Osteoblast (primary cell): ENCODE results near the gene UBTD1. TPM values are rescaled to one million over a fixed set of nuclear protein-coding genes. Genes with fewer than 3 reads are reported as not detected.
"Not testable (repeated sequence)": the region's sequence is repeated elsewhere in the genome, so short reads cannot be mapped to it uniquely, and the experiment has no call there.

ENCODE experiments used
- DNase-seq: peaks from one replicate; pipeline ENCODE4 v3.0.0; 2011; ENCODE audit warnings: low spot score, mixed read lengths; ENCODE audit not compliant: insufficient read length; ENCODE audit errors: missing footprints
- H2AFZ ChIP-seq: 2 replicates; pipeline ENCODE4 v1.6.0; 2011; ENCODE audit warnings: mild to moderate bottlenecking, low read length
- H3K27ac ChIP-seq: 2 replicates; pipeline ENCODE4 v1.5.1; 2011; ENCODE audit warnings: mild to moderate bottlenecking, low read depth, low read length, moderate library complexity
- H3K27me3 ChIP-seq: 2 replicates; pipeline ENCODE4 v1.6.0; 2012; ENCODE audit warnings: mild to moderate bottlenecking, control low read depth, inconsistent platforms, low read length, moderate library complexity; ENCODE audit not compliant: insufficient read depth
- H3K36me3 ChIP-seq: 2 replicates; pipeline ENCODE4 v1.5.1; 2011; ENCODE audit warnings: mild to moderate bottlenecking, low read length, control low read depth, moderate library complexity; ENCODE audit not compliant: insufficient read depth
- H3K4me1 ChIP-seq: 2 replicates; pipeline ENCODE4 v1.5.1; 2011; ENCODE audit warnings: mild to moderate bottlenecking, low read length, control low read depth, moderate library complexity; ENCODE audit not compliant: insufficient read depth
- H3K4me2 ChIP-seq: 2 replicates; pipeline ENCODE4 v1.6.0; 2011; ENCODE audit warnings: mild to moderate bottlenecking, low read length; ENCODE audit not compliant: insufficient read depth
- H3K4me3 ChIP-seq: fragments of 200-600 bp; sonication (generic); 3 replicates; pipeline ENCODE4 v1.5.1; 2012; ENCODE audit warnings: mild to moderate bottlenecking, low read length, inconsistent platforms; ENCODE audit not compliant: insufficient read depth
- H3K79me2 ChIP-seq: 2 replicates; pipeline ENCODE4 v1.6.0; 2012; ENCODE audit warnings: mild to moderate bottlenecking, low read length, control low read depth, inconsistent platforms; ENCODE audit not compliant: insufficient read depth
- H3K9me3 ChIP-seq: 2 replicates; pipeline ENCODE4 v1.5.1; 2011; ENCODE audit warnings: low read depth, low read length, control low read depth
- H4K20me1 ChIP-seq: 2 replicates; pipeline ENCODE4 v1.6.0; 2012; ENCODE audit warnings: mild to moderate bottlenecking, low read length, control low read depth; ENCODE audit not compliant: insufficient read depth
- total RNA-seq: library from RNA; depleted of rRNA; stranded (reverse); fragments of >200 nt; gene quantifications from 2 replicates; pipeline ENCODE4 v1.2.3, GENCODE V29; 2012
- TF ChIP-seq, protein P1 (sequence below): IDR thresholded peaks from 2 replicates; pipeline ENCODE4 v1.5.1; 2011; ENCODE audit warnings: mild to moderate bottlenecking, low read depth, low read length, moderate library complexity; ENCODE audit errors: extremely low read depth

UBTD1 gene
- total RNA-seq, 1 donor, result 29.0 TPM

DNA sequence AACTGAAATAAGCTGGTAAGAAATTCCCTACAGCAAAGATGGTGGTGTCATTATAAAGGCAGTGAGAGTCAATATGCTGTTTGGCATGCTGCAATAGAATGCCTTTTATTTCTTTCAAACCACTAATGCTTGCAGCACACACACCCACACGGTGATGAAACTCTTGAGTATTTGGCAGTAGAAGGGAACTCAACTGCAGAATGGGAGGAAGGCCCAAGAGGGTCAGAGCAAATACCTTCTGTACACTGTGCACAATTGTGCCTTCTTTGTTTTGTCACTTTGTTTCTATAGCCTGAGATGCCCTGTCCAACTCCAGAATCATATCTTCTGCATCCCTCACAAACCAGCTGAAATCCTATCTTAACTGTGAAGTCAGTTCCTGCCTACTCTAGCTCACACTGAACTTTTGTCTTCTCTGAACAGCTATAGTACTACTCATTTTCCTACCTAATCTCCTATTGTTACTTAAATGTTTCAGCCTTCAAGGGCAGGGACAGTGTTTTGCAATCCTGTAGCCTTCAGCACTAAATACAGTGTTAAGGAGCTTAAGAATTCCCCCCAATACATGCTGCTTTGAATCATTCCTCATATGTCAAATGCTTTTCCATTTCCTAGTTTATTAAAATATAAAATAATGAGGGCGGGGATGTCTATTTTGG lies 22.7 kb upstream of the UBTD1 start:
- Histone ChIP-seq H3K27ac (peak overlapping the region; percentile 50), H3K9me3 (no peaks in the 10 kb centered on the region), H3K79me2 (peaks cover 23% of the 10 kb centered on the region), H3K4me3 (no peak overlapping the region), H3K4me1 (peaks cover 15% of the 10 kb centered on the region), H2AFZ (no peak overlapping the region), H3K4me2 (peak overlapping the region; percentile 25), H3K36me3 (peaks cover 84% of the 10 kb centered on the region), H3K27me3 (no peaks in the 10 kb centered on the region), H4K20me1 (peaks cover 8% of the 10 kb centered on the region)
- DNase-seq, result no peak
- TF ChIP-seq, protein P1, sequence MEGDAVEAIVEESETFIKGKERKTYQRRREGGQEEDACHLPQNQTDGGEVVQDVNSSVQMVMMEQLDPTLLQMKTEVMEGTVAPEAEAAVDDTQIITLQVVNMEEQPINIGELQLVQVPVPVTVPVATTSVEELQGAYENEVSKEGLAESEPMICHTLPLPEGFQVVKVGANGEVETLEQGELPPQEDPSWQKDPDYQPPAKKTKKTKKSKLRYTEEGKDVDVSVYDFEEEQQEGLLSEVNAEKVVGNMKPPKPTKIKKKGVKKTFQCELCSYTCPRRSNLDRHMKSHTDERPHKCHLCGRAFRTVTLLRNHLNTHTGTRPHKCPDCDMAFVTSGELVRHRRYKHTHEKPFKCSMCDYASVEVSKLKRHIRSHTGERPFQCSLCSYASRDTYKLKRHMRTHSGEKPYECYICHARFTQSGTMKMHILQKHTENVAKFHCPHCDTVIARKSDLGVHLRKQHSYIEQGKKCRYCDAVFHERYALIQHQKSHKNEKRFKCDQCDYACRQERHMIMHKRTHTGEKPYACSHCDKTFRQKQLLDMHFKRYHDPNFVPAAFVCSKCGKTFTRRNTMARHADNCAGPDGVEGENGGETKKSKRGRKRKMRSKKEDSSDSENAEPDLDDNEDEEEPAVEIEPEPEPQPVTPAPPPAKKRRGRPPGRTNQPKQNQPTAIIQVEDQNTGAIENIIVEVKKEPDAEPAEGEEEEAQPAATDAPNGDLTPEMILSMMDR, result no peak

DNA sequence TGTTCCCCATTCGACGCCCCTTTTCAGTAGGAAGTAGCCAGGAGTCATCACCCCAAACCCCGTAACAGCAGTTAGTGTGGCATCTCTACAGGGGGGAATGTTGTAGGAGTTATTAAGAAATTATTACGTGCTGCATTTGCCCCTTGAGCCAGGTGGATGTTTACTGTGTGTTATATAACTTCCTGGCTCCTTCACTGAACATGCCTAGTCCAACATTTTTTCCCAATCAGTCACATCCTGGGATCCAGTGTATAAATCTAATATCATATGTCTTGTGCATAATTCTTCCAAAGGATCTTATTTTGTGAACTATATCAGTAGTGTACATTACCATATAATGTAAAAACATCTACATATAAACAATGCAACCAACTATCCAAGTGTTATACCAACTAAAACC lies 19.3 kb upstream of the UBTD1 start:
- not testable (repeated sequence) for H3K27me3 ChIP-seq, H3K9me3 ChIP-seq, H2AFZ ChIP-seq, H3K27ac ChIP-seq, H3K4me3 ChIP-seq, DNase-seq, H3K4me2 ChIP-seq
- Histone ChIP-seq H4K20me1 (peaks cover 11% of the 10 kb centered on the region), H3K36me3 (peaks cover 67% of the 10 kb centered on the region), H3K79me2 (peaks cover 50% of the 10 kb centered on the region), H3K4me1 (peaks cover 18% of the 10 kb centered on the region)

DNA sequence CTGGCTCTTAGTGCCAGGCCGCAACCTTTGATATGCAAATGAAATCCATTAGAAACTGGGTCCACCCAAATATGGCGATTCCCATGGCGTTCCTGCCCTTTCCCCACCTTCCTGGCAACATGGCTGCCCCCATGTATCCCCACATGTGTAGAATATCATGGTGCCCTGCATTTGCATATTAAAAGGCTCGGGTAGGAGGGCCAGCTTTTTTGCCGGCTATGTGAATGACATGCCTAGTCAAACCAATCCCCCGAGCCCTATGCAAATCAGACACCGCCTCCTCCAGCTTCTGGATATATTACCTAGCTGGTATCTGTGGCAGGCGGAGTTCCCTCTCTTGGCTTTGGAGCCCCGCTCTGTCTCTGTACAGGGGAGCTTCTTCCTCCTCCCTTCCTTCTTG lies 18.8 kb upstream of the UBTD1 start:
- H4K20me1 ChIP-seq, result peaks cover 11% of the 10 kb centered on the region
- peaks cover 18% of the 10 kb centered on the region for H3K4me1 ChIP-seq
- no peak overlapping the region for H2AFZ ChIP-seq
- peaks cover 67% of the 10 kb centered on the region for H3K36me3 ChIP-seq
- TF ChIP-seq, protein P1, result no peak
- no peak overlapping the region for H3K4me2 ChIP-seq
- H3K4me3 ChIP-seq, result no peak overlapping the region
- peaks cover 55% of the 10 kb centered on the region for H3K79me2 ChIP-seq
- no peak overlapping the region for H3K27ac ChIP-seq
- no peaks in the 10 kb centered on the region for H3K27me3 ChIP-seq
- no peak for DNase-seq
- H3K9me3 ChIP-seq, result no peaks in the 10 kb centered on the region

DNA sequence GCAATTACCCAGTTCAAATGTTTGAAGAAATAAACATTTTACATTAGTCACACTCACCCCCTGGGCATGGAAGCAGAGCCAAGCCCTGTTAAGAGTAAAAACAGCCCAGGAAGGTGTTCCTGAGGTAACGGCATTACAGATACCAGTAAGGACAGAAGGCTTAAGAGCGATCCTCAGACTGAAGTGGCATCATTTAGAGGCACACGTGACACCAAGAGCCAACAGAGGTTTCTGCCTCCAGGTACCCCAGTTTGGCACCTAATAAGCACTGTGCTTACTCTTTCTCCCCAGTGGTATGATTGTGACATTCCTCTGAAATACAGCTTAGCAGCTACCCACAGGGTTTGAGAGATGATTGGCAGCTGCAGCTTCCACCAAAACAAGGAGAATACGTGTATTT lies 17.7 kb upstream of the UBTD1 start:
- Histone ChIP-seq H3K36me3 (peaks cover 68% of the 10 kb centered on the region), H4K20me1 (peaks cover 10% of the 10 kb centered on the region), H3K27ac (no peak overlapping the region)

More for the DNA sequence above, 17.7 kb upstream of the UBTD1 start:
- no peaks in the 10 kb centered on the region for H3K9me3 ChIP-seq
- peaks cover 65% of the 10 kb centered on the region for H3K79me2 ChIP-seq
- peaks cover 12% of the 10 kb centered on the region for H3K4me1 ChIP-seq
- no peak overlapping the region for H2AFZ ChIP-seq
- no peak for DNase-seq
- no peak overlapping the region for H3K4me2 ChIP-seq
- H3K27me3 ChIP-seq, result no peaks in the 10 kb centered on the region
- H3K4me3 ChIP-seq, result no peak overlapping the region
- TF ChIP-seq, protein P1, result no peak
